ENCODE measurements around the gene ROBO4. TPM values are rescaled to one million over a fixed set of nuclear protein-coding genes. Genes with fewer than 3 reads are reported as not detected.

Gene ROBO4
- total RNA-seq, 1 donor from 2014 or later, result not detected

- H3K27me3 Mint-ChIP-seq (ENCODE audit: low read depth), result peaks cover 37% of the 10 kb centered on the region
- TF ChIP-seq CTCF (IDR thresholded peaks at IDR 0.05; ENCODE audit: unreplicated experiment), result no peak
- DNase-seq (ENCODE audit: low spot score in 2 of 2, unreplicated experiment in 2 of 2), result no peak
- no peaks in the 10 kb centered on the region for H3K36me3 Mint-ChIP-seq
- no peak overlapping the region for H3K4me3 Mint-ChIP-seq
- no peak overlapping the region for H3K27ac Mint-ChIP-seq
- no peaks in the 10 kb centered on the region for H3K9me3 Mint-ChIP-seq
- H3K4me1 Mint-ChIP-seq, result peaks cover 7% of the 10 kb centered on the region
These were observed 1.5 kb downstream of the ROBO4 start for GRCh38 chr11:124896071-124896750.

- DNase-seq (ENCODE audit: low spot score in 2 of 2, unreplicated experiment in 2 of 2), result no peak
- no peaks in the 10 kb centered on the region for H3K9me3 Mint-ChIP-seq
- H3K27ac Mint-ChIP-seq, result no peak overlapping the region
These were observed 2.1 kb downstream of the ROBO4 start for GRCh38 chr11:124895471-124895971.

GRCh38 chr11:124894606-124895430 is 2.8 kb downstream of the ROBO4 start:
- no peaks in the 10 kb centered on the region for H3K36me3 Mint-ChIP-seq
- DNase-seq (ENCODE audit: low spot score in 2 of 2, unreplicated experiment in 2 of 2), result no peak
- H3K4me1 Mint-ChIP-seq, result peaks cover 7% of the 10 kb centered on the region
- H3K27ac Mint-ChIP-seq, result no peak overlapping the region
- H3K27me3 Mint-ChIP-seq (ENCODE audit: low read depth), result peaks cover 32% of the 10 kb centered on the region
- no peak overlapping the region for H3K4me3 Mint-ChIP-seq
- H3K9me3 Mint-ChIP-seq, result no peaks in the 10 kb centered on the region
- no peak for TF ChIP-seq CTCF (IDR thresholded peaks at IDR 0.05; ENCODE audit: unreplicated experiment)

More at GRCh38 chr11:124895471-124895971, 2.1 kb downstream of the ROBO4 start:
- Mint-ChIP-seq H3K36me3 (no peaks in the 10 kb centered on the region), H3K4me3 (no peak overlapping the region), H3K27me3 (ENCODE audit: low read depth) (peaks cover 35% of the 10 kb centered on the region), H3K4me1 (peaks cover 7% of the 10 kb centered on the region)
- no peak for TF ChIP-seq CTCF (IDR thresholded peaks at IDR 0.05; ENCODE audit: unreplicated experiment)

- Mint-ChIP-seq H3K4me1 (peaks cover 4% of the 10 kb centered on the region), H3K4me3 (no peak overlapping the region), H3K9me3 (no peaks in the 10 kb centered on the region), H3K27me3 (ENCODE audit: low read depth) (peaks cover 33% of the 10 kb centered on the region), H3K27ac (no peak overlapping the region), H3K36me3 (no peaks in the 10 kb centered on the region)
- DNase-seq (ENCODE audit: low spot score in 2 of 2, unreplicated experiment in 2 of 2), result no peak
- TF ChIP-seq CTCF (IDR thresholded peaks at IDR 0.05; ENCODE audit: unreplicated experiment), result no peak
These were observed 3.8 kb downstream of the ROBO4 start for GRCh38 chr11:124893781-124894401.

GRCh38 chr11:124892750-124893454 is 4.8 kb downstream of the ROBO4 start:
- no peak overlapping the region for H3K27ac Mint-ChIP-seq
- peak in 1 of 2 experiments; percentile 21 for DNase-seq (ENCODE audit: low spot score in 2 of 2, unreplicated experiment in 2 of 2)
- H3K9me3 Mint-ChIP-seq, result no peaks in the 10 kb centered on the region
- no peaks in the 10 kb centered on the region for H3K36me3 Mint-ChIP-seq
- TF ChIP-seq CTCF (IDR thresholded peaks at IDR 0.05; ENCODE audit: unreplicated experiment), result no peak
- H3K27me3 Mint-ChIP-seq (ENCODE audit: low read depth), result peaks cover 40% of the 10 kb centered on the region
- no peaks in the 10 kb centered on the region for H3K4me1 Mint-ChIP-seq
- no peak overlapping the region for H3K4me3 Mint-ChIP-seq
